ENCODE measurements around the gene PIWIL1.

Gene PIWIL1

GRCh38 chr12:130336723-130337487, 782 bp upstream of the PIWIL1 start:
- no peak for DNase-seq (ENCODE audit: low read depth)

GRCh38 chr12:130338794-130339601, 1.3 kb downstream of the PIWIL1 start:
- no peak for DNase-seq (ENCODE audit: low read depth)

GRCh38 chr12:130339951-130340350, 2.3 kb downstream of the PIWIL1 start:
- DNase-seq (ENCODE audit: low read depth) = no peak

DNA sequence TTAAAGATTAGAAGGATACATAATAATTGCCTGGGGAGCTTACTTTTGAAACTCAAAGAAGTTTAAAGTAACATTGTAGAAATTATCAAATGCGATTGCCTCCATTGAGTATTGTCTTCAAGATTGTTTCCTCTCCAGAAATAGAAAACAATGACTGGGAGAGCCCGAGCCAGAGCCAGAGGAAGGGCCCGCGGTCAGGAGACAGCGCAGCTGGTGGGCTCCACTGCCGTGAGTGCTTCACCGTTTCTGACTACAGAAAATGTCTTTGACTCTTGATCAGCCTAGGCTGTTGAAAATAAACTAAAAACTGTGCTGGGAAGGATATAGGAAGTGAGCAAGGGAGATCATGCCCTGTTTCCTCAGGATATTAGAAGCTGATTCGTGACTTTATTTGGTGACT, 4.8 kb downstream of the PIWIL1 start:
- DNase-seq (ENCODE audit: low read depth) = no peak

GRCh38 chr12:130342842-130343241, 5.2 kb downstream of the PIWIL1 start:
- no peak for DNase-seq (ENCODE audit: low read depth)

DNA sequence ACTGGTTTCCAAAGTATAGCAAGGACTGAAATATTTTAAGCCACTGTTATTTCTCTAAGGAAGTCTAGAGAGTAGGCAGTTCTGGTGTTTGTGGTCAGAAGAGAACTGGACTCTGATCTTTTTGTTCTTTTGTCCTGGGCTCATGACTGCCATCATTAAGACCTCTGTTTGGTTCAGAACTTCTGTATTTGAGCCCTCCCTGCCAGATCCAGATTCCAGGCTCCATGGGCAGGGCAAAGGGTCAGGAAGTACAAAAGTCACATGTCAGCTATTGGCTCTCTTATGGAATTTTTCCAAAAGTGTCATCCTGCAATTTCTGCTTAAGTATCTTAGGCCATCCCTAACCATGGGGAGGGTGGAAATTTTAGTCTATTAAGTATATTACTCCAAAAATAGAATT, 6.8 kb downstream of the PIWIL1 start:
- no peak for DNase-seq (ENCODE audit: low read depth)

DNA sequence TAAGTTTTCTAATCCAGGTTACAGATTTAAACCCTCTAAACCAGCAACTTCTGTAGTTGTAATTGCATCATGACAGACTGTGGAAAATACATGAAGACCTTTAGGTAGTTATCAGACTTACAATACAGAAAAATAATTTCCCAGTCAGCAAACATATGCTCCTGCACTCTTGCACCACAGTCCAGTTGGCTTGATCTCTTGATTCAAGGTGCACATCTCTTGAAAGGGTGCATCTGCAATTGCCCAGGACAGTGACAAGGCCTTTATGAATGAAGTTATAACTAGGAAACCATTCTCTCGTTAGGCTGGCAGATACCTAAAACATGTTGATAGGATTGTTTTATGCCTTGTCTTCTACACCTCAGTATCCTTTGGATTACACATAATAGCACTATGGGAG, 7.6 kb downstream of the PIWIL1 start:
- no peak for DNase-seq (ENCODE audit: low read depth)

DNA sequence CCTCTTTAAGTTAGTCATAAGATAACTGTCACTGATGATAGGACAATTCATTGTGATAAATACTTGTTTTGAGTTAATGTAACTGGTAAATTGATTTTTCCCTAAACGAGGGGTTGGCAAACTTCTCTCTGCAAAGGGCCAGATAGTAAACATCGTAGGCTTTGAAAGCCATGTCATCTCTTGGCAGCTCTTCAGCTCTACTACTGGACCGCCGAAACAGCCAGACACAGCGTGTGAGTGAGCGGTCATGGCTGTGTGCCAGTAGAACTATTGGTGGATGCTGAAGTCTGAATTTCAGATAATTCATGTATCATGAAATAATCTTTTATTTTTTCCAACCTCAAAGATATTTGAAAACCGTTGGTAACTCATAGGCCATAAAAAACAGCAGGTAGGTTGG, 9.9 kb downstream of the PIWIL1 start:
- DNase-seq (ENCODE audit: low read depth) = no peak

GRCh38 chr12:130350715-130351114, 13.0 kb downstream of the PIWIL1 start:
- DNase-seq (ENCODE audit: low read depth) = no peak

- no peak for DNase-seq (ENCODE audit: low read depth)
These were observed 13.6 kb downstream of the PIWIL1 start for GRCh38 chr12:130351326-130351725.

- DNase-seq (ENCODE audit: low read depth) = no peak
These were observed 15.4 kb downstream of the PIWIL1 start for GRCh38 chr12:130353081-130353480.

GRCh38 chr12:130354407-130354806, 16.7 kb downstream of the PIWIL1 start:
- DNase-seq (ENCODE audit: low read depth) = no peak

GRCh38 chr12:130356222-130356621, 18.5 kb downstream of the PIWIL1 start:
- no peak for DNase-seq (ENCODE audit: low read depth)

DNA sequence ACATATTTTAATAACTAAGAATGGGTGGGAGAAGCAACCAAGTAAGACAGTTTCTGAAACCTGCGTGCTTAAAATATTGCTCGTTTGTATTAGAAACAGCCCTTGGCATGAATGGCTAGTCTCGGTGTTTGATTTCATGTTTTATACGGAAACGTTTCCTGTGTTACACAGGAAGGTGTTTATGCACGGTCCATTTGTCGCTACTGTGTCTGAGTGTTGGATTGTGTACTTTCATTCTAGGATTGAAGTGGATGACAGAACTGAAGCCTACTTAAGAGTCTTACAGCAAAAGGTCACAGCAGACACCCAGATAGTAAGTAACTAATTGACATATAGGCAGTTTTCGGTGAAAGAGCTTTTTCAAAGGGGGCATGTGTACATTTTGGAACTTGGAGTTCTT, 19.6 kb downstream of the PIWIL1 start:
- DNase-seq (ENCODE audit: low read depth) = no peak

DNA sequence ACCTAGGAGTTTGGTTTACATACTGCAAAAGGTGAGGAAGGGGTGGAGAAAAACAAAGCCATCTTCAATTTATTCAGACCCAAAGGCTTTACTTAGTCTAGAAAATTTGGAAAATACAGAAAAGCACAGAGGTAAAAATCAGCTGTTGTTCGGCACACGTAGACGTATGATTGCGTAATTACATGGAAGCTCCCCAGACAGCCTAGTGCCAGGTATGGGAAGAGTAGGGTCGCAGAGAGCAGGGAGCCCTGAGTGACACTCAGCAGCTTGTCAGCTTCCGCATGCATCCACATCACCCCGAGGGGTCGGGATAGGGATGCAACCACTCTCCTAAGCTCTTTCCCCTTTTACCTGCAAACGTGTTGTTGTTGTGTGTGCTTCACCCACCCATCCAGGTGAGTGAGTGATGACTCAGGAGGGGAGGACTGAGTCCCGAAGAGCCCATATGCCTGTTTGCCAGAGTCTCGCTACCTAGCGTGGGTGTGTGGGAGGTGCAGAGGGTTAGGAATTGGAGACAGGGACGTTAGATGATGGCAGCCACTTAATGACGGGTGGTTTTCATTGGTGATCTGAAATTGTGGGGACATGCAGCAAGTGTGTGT, 20.1 kb downstream of the PIWIL1 start:
- no peak for DNase-seq (ENCODE audit: low read depth)

- no peak for DNase-seq (ENCODE audit: low read depth)
These were observed 24.4 kb downstream of the PIWIL1 start for GRCh38 chr12:130362060-130362459.

GRCh38 chr12:130364578-130364977, 26.9 kb downstream of the PIWIL1 start:
- DNase-seq (ENCODE audit: low read depth) = no peak

- no peak for DNase-seq (ENCODE audit: low read depth)
These were observed 28.5 kb downstream of the PIWIL1 start for GRCh38 chr12:130366159-130366558.

DNA sequence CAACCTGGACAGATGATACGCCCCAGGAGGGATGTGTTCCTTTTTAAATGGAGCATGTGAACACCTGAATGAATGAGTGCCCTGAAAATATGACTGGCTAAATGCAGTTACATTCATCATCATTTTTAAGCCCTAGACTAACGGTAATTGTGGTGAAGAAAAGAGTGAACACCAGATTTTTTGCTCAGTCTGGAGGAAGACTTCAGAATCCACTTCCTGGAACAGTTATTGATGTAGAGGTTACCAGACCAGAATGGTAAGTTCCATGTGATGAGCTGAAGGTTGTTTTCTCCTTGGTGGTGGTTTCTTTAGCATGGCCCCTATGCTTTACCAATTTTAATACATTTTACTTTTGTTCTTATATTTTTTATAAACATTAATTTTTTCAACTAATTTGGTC, 29.3 kb downstream of the PIWIL1 start:
- DNase-seq (ENCODE audit: low read depth) = no peak

DNA sequence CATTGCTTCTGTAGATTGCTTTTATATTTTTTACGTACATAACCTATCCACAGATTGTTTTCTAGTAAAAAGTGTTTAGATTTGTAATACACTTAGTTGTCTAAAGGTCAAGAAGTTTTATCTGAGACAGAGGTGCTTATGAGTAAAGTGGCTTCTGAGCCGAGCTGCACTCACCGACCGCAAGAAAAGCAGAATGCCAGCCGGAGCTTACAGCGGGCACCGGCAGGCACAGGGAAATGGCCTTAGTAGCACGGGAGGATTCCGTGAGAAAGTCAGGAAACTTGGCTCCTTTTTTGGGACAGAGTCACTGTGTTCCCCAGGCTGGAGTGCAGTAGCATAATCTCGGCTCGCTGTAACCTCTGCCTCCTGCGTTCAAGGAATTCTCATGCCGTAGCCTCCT, 29.8 kb downstream of the PIWIL1 start:
- DNase-seq (ENCODE audit: low read depth) = no peak

DNA sequence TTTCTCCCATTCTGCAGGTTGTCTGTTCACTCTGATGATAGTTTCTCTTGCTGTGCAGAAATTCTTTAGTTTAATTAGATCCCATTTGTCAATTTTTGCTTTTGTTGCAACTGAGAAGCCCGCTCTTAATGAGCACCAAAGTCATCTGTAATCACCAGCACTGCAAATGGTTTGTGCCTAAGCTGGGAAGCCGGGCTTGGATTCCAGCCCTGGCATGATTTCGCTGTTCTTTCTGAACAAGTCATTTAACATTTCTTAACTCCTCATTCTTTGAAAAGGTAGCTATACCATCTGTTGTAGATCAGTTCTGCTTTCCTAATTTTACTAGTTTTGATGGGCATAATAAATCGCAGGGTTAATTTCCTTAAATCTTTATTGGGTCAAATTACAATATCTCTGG, 32.1 kb downstream of the PIWIL1 start:
- no peak for DNase-seq (ENCODE audit: low read depth)

GRCh38 chr12:130371296-130371695, 33.6 kb downstream of the PIWIL1 start:
- DNase-seq (ENCODE audit: low read depth) = no peak

DNA sequence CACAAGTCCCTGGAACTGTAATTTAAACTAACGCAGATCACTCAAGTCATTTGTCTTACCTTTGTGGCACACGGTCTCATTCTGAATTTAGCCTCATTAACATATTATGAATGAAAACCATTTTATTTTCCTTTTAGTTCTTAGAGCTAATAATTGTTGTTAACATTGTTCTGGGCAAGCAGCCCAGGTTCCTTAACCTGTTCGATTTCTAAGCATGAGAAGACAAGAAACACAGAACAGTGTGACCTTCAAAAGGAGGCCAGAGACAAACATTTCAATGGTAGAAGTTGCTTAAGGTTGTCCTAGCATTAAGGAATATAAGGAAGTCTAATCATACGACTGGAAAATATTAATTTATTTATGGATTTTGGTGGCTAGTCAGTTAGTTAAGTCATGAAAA, 35.2 kb downstream of the PIWIL1 start:
- DNase-seq (ENCODE audit: low read depth) = no peak

Measured in activated gamma-delta T cell treated with anti-CD3 and anti-CD28 coated beads, Interleukin-2, amount 50 U/mL, for 16 hours (primary cell).